GM12891 (cell line): ENCODE data around the gene SLC25A17.
"Not testable (repeated sequence)": the region's sequence is repeated elsewhere in the genome, so short reads cannot be mapped to it uniquely, and the experiment has no call there.

ENCODE experiments used
- DNase-seq: peaks from one replicate; pipeline ENCODE4 v3.0.0; 2011; ENCODE audit warnings: low spot score; ENCODE audit not compliant: insufficient read length
- FAIRE-seq: peaks from 2 replicates; lab custom pipeline; 2011; peaks lifted over from hg19 to GRCh38; lab: Jason Lieb, UNC
- PAX5 ChIP-seq: IDR thresholded peaks from 2 replicates; pipeline ENCODE4 v1.6.1; 2011; ENCODE audit warnings: low read length, moderate library complexity, mild to moderate bottlenecking; ENCODE audit not compliant: insufficient read depth, severe bottlenecking
- POLR2A ChIP-seq: IDR thresholded peaks from 2 replicates; pipeline ENCODE4 v1.6.1; 2011; ENCODE audit warnings: low read depth, low read length, control low read depth
- POLR2AphosphoS5 ChIP-seq: IDR thresholded peaks from 2 replicates; pipeline ENCODE4 v1.6.1; 2011; ENCODE audit warnings: low read depth, low read length, control low read depth
- POU2F2 ChIP-seq: IDR thresholded peaks from 2 replicates; pipeline ENCODE4 v1.6.1; 2011; ENCODE audit warnings: low read depth, mild to moderate bottlenecking, control low read depth, low read length, moderate library complexity
- SPI1 ChIP-seq: IDR thresholded peaks from 2 replicates; pipeline ENCODE4 v1.6.1; 2011; ENCODE audit warnings: low read depth, low read length, control low read depth
- TAF1 ChIP-seq: IDR thresholded peaks from 2 replicates; pipeline ENCODE4 v1.6.1; 2011; ENCODE audit warnings: low read depth, low read length, control low read depth

Gene SLC25A17

DNA sequence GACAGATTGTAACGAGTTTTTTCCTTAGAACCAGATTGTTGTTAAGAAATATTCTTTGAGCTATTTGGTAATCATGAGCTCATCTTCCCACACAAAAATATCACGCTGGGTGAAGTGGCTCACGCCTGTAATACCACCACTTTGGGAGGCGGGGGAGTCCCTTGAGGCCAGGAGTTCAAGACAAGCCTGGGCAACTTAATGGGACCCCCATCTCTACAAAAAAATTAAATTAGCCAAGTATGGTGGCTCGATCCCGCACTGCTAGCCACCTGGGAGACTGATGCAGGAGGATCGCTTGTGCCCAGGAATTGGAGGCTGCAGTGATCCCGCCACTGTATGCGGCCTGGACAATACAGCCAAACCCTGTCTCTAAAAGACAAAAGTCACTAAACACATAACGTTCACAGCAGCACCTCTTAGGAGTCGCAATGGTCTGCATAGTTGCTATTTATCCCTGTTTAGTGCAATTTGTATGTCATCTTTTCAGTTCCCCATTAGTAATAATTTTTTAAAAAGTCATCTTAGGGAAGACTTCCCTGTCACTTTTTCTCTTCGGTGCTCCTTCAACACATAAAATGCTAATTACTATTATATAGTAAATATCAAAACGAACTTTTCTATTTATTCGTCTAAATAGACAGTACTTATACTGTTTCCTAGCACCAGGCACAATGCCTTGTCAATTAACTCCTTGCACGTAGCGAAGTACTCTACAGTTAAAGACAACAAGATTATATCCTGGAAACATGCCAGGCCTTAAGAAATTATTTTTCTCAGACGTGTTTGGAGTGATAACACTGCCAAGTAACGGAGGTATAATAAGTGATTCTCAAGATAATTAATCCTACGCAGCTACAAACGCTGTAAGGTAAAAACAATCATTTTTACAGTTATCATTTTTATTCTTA lies 36.2 kb upstream of the SLC25A17 start:
- DNase-seq = no peak
- FAIRE-seq = peak; percentile 45

DNA sequence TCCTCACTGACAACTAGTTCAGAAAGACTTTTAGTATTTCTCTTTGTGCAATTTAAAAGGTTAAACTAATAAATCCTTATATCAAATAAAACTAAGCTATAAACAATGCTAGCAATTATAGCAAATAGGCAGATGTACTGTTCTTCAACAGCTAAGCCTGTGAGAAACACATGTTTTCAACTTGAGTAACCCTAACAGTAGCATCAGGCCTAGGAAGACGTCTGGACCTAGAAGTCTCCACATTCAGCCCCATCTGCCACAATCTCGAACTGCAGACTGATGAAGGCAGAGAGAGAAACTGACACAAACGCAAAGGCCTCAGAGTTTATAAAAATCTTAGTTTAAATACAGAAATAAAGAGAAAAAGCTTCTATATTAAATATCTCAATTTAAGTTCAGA lies 34.8 kb upstream of the SLC25A17 start:
- no peak for FAIRE-seq
- no peak for DNase-seq
- no peak for TF ChIP-seq POLR2A
- TF ChIP-seq PAX5 = no peak
- TF ChIP-seq SPI1 = no peak
- TF ChIP-seq POLR2AphosphoS5 = no peak
- no peak for TF ChIP-seq POU2F2
- TF ChIP-seq TAF1 = no peak

More for the DNA sequence above, 36.2 kb upstream of the SLC25A17 start:
- no peak for TF ChIP-seq POLR2AphosphoS5
- TF ChIP-seq SPI1 = peak; percentile 64

DNA sequence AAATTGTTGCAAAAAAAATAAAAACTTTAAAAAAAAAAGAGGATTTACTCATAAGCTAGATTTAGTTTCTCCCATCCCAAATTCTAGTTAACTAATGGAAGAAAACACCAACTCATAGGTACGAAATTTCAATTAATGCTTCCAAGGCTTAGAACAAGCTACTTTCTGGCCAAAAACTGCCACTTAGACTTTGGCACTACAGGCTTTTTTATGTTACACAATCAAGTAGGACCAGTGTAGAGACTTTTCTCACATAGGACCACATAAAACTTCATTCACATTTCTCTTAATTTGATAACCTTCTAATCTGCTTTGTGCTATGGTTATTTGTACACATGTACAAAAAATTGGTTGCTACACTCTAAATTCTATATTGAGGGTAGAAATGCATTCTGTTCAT lies 34.2 kb upstream of the SLC25A17 start:
- TF ChIP-seq POLR2A (no peak), SPI1 (no peak), POLR2AphosphoS5 (no peak), PAX5 (no peak), POU2F2 (no peak), TAF1 (no peak)
- DNase-seq = no peak
- FAIRE-seq = no peak

DNA sequence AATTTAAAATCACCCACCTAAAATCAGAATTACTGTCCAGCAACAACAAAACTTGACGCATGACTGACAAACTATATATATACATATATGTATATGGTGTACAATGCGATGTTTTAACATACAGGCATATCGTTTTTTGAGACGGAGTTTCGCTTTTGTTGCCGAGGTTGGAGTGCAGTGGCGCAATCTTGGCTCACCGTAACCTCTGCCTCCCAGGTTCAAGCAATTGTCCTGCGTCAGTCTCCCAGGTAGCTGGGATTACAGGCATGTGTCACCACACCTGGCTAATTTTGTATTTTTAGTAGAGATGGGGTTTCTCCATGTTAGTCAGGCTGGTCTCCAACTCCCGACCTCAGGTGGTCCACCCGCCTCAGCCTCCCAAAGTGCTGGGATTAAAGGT lies 26.7 kb upstream of the SLC25A17 start:
- FAIRE-seq, DNase-seq: not testable (repeated sequence)

DNA sequence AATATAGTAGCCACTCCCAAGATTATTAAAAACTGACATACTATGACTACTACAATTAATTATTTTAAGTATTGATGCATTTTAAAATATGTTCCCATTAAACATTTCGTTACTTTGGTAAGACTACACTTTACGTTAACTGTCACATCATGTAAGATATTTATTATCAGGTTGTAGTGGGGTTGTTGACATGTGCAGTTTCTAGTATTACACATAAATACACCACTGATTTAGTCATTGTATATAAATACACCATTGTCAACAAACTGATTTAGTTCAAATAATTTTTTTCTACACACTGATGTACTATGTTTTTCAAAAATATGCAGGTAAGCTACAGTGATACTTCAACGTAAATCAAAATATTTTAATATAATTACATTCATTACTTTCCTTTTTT lies 25.8 kb upstream of the SLC25A17 start:
- TF ChIP-seq TAF1 = no peak
- no peak for TF ChIP-seq POLR2A
- TF ChIP-seq POU2F2 = no peak
- no peak for TF ChIP-seq SPI1
- no peak for TF ChIP-seq POLR2AphosphoS5
- no peak for TF ChIP-seq PAX5
- DNase-seq (no peak), FAIRE-seq (no peak)

DNA sequence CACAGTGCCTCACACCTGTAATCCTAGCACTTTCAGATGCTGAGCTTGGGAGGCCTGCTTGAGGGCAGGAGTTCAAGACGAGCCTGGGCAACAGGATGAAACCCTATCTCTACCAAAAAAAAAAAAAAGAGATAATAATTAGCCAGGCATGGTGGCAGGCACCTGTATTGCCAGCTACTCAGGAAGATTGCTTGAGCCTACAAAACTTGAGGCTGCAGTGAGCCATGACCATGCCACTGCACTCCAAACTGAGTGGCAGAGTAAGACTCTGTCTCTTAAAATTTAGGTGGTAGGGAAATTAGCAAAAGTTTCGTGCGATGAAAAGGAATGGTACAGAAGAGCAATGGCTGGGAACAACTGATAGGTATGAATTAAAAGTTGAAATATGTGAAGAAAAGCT lies 19.3 kb upstream of the SLC25A17 start:
- FAIRE-seq (no peak), DNase-seq (no peak)
- no peak for TF ChIP-seq TAF1
- TF ChIP-seq POU2F2 = no peak
- no peak for TF ChIP-seq PAX5
- no peak for TF ChIP-seq POLR2AphosphoS5
- TF ChIP-seq POLR2A = no peak
- TF ChIP-seq SPI1 = no peak

DNA sequence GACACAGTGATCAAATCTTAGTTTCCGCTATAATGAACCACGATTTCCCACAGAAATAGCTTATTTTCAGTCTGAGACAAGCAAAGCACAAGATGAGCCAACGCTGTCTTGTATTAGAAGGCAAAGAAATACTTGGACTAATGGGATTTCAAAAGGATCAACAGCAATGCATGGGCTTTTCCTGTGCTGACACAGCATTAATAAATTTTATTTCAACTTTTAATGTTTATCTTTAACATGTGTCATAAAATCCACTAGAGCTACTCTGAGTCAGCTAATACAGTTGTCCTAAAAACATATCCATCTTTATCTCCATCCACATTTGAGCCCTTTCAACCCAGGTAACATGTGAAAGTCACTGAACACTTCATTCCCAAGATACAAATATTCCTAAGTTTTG lies 15.5 kb upstream of the SLC25A17 start:
- no peak for FAIRE-seq
- no peak for TF ChIP-seq PAX5
- TF ChIP-seq POLR2AphosphoS5 = no peak
- TF ChIP-seq POU2F2 = no peak
- no peak for TF ChIP-seq POLR2A
- TF ChIP-seq SPI1 = no peak
- no peak for TF ChIP-seq TAF1
- DNase-seq = no peak

DNA sequence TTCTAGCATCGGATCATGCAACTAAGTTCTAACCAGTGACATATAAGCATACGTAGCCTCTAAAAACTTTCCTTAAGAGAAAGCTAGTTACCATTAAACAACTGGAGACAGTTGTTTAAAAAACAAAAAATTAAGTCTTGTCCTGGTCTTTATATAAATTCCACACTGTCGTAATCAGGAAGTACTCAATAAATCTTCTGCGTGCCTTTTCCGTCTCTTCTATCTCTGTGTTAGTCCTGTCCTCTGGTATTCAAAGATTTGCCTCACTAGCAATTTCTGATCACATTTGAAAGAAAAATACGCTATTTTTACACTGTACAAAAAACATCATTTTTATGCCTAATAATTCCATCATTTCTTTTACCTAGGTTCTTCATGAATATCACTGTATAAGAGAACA lies 10.0 kb upstream of the SLC25A17 start:
- FAIRE-seq = no peak

DNA sequence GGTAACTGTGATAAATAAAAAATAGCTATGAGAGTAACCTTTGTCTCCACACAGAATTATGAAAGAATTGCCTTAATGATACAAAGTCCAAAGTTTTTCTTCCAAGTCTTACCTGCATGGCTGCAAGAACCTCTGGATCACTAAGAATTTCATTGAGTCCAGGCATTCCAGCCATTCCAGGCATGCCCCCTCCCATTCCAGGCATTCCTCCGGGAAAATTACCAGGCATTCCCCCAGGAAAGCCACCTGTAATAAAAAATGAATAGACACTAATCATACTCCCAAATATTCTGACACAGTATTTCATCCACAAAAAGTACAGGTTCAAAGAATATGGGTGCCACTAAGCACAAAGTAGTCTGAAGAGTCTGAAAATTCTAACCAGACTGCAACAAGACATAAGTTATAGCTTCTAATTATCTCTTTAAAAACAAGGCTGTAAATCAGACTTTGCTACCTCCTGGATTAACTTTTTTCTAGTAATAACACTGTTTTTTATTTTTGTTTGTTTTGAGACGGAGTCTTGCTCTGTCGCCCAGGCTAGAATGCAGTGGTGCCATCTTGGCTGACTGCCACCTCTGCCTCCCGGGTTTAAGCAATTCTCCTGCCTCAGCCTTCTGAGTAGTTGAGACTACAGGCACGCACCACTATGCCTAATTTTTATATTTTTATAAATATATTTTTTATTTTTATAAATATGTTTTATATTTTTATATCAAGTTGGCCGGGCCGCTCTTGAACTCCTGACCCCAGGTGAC lies 8.0 kb upstream of the SLC25A17 start:
- FAIRE-seq (no peak), DNase-seq (no peak)
- TF ChIP-seq POLR2A = no peak
- no peak for TF ChIP-seq POLR2AphosphoS5
- TF ChIP-seq SPI1 = no peak
- TF ChIP-seq POU2F2 = no peak
- no peak for TF ChIP-seq PAX5
- TF ChIP-seq TAF1 = no peak

More for the DNA sequence above, 10.0 kb upstream of the SLC25A17 start:
- no peak for TF ChIP-seq POLR2A
- no peak for TF ChIP-seq POU2F2
- no peak for TF ChIP-seq SPI1
- no peak for TF ChIP-seq PAX5
- TF ChIP-seq POLR2AphosphoS5 = no peak
- TF ChIP-seq TAF1 = no peak
- no peak for DNase-seq

DNA sequence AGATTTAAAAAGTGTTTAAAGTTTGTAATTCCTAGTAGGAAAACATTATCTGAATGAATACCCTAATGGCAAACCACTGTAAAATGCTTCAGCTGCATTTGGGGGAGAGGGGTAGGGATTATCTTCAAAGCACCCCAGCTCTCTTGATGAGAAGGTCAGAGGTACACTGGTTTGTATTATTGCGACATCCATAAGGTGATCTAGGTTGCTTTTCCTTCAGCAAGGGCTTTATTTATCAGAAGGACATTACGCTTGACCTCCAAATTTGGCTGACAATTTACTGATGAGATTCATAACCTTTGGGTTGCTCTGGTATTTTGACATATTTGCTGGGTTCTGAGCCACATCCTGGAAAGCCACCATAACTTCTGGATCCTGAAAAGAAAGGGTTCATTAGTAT lies 7.1 kb upstream of the SLC25A17 start:
- FAIRE-seq, DNase-seq: not testable (repeated sequence)
